Tibial nerve (tissue), 4 donors: ENCODE results near the gene DESI1. TPM values are rescaled to one million over a fixed set of nuclear protein-coding genes. Genes with fewer than 3 reads are reported as not detected.

Experiments
- DNase-seq, 2 donors: peaks; one replicate each; pipeline ENCODE4 v3.0.0-alpha.2; 2019; ENCODE audit warnings: low spot score in 2 of 2
- H3K27ac ChIP-seq, 4 donors: fragments of 200-600 bp; sonication (generic) in 3 of 4; one replicate each; pipeline ENCODE4 v1.5.1; 2017 to 2019; ENCODE audit warnings: mild to moderate bottlenecking in 1 of 4
- H3K27me3 ChIP-seq, 2 donors: fragments of 200-600 bp; sonication (generic) in 1 of 2; one replicate each; pipeline versions ENCODE4 v1.5.1 to v1.6.0; 2017 to 2019
- H3K36me3 ChIP-seq, 3 donors: fragments of 200-600 bp; sonication (generic); one replicate each; pipeline ENCODE4 v1.5.1; 2018 to 2019
- H3K4me1 ChIP-seq, 4 donors: fragments of 200-600 bp; sonication (generic) in 3 of 4; one replicate each; pipeline ENCODE4 v1.5.1; 2017 to 2019
- H3K4me3 ChIP-seq, 4 donors: fragments of 200-600 bp; sonication (generic) in 3 of 4; one replicate each; pipeline ENCODE4 v1.5.1; 2017 to 2019; ENCODE audit warnings: mild to moderate bottlenecking in 1 of 4, moderate library complexity in 1 of 4
- H3K9me3 ChIP-seq, 4 donors: fragments of 200-600 bp; sonication (generic) in 3 of 4; one replicate each; pipeline ENCODE4 v1.5.1; 2017 to 2019
- EP300 ChIP-seq, 2 donors: sonication (generic); formaldehyde crosslinking; IDR thresholded peaks; one replicate each; pipeline ENCODE4 v1.6.1; 2017; ENCODE audit warnings: antibody characterized with exemption in 2 of 2, mild to moderate bottlenecking in 1 of 2
- POLR2A ChIP-seq, 2 donors: fragments of 450-650 bp; IDR thresholded peaks; one replicate each; pipeline ENCODE4 v1.6.1; 2017; ENCODE audit warnings: antibody characterized with exemption in 2 of 2, mild to moderate bottlenecking in 2 of 2, moderate library complexity in 2 of 2
- WGBS, 2 donors: methylation state at CpG; one replicate each; pipeline ENCODE4 v1.1.5; 2018; 5-methylcytosine and 5-hydroxymethylcytosine counted together
- total RNA-seq, 4 donors: library from RNA; depleted of rRNA; stranded (reverse); fragments of >200 nt; gene quantifications; one replicate each; pipeline ENCODE4 v1.1.0, GENCODE V29; 2016
- TF ChIP-seq, protein P1 (sequence below), 5 experiments: fragments of 200-600 bp in 3 of 5; fragments of 450-650 bp in 2 of 5; sonication (generic) in 3 of 5; IDR thresholded peaks; one replicate each; pipeline ENCODE4 v1.5.1; 2016 to 2019; ENCODE audit warnings: antibody characterized with exemption in 5 of 5, mild to moderate bottlenecking in 3 of 5, moderate library complexity in 2 of 5

Gene DESI1
- total RNA-seq, 4 donors from 2014 or later: 16.5 to 24.6 (median 19.2) TPM

DNA sequence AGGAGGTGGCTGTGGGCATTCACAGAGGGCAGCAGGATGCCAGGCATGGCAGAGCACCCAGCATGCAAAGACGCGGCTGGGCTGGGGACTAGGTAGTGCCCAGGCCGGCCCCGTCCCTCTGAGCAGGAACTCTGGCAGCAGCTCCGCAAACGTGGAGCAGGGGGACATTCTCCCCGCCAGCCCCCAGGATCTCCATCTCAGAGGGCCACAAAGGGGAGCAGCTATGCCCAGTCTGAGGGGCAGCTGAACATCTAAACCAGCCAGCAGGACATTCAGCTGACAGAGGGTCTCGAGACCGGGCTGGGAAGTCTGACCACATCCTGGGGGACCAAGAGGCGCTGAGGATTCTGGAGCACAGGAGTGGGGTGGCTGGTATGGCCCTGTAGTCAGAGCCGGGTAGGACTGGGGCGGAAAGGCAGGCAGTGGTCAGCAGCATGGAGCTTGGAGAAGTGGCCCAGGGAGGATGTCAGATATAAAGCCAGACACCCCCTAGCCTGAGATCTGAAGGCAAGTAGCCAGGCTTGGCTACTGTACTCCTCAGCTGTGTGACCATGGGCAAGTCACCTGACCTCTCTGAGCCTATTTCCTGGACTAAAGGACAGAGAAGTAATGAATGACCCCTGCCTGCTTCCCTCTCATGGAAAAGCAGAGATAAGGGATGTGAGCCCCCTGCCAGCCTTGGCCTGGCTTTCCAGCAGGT lies 41.4 kb downstream of the DESI1 start:
- H3K27me3 ChIP-seq: no peaks in the 10 kb centered on the region
- H3K4me3 ChIP-seq: no peak overlapping the region
- H3K9me3 ChIP-seq: no peaks in the 10 kb centered on the region
- TF ChIP-seq, protein P1, sequence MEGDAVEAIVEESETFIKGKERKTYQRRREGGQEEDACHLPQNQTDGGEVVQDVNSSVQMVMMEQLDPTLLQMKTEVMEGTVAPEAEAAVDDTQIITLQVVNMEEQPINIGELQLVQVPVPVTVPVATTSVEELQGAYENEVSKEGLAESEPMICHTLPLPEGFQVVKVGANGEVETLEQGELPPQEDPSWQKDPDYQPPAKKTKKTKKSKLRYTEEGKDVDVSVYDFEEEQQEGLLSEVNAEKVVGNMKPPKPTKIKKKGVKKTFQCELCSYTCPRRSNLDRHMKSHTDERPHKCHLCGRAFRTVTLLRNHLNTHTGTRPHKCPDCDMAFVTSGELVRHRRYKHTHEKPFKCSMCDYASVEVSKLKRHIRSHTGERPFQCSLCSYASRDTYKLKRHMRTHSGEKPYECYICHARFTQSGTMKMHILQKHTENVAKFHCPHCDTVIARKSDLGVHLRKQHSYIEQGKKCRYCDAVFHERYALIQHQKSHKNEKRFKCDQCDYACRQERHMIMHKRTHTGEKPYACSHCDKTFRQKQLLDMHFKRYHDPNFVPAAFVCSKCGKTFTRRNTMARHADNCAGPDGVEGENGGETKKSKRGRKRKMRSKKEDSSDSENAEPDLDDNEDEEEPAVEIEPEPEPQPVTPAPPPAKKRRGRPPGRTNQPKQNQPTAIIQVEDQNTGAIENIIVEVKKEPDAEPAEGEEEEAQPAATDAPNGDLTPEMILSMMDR (IDR thresholded peaks at IDR 0.05): no peak
- TF ChIP-seq EP300 (IDR thresholded peaks at IDR 0.05) (no peak), POLR2A (IDR thresholded peaks at IDR 0.05) (no peak)
- WGBS, 2 donors: 92 to 97% methylated on average over 10 to 12 of the region's 12 CpGs
- peaks cover 0 to 99% (median 13%) of the 10 kb centered on the region in 3 donors for H3K36me3 ChIP-seq
- DNase-seq: no peak
- no peak overlapping the region for H3K27ac ChIP-seq
- H3K4me1 ChIP-seq: peaks cover 0 to 11% (median 0%) of the 10 kb centered on the region in 4 donors

DNA sequence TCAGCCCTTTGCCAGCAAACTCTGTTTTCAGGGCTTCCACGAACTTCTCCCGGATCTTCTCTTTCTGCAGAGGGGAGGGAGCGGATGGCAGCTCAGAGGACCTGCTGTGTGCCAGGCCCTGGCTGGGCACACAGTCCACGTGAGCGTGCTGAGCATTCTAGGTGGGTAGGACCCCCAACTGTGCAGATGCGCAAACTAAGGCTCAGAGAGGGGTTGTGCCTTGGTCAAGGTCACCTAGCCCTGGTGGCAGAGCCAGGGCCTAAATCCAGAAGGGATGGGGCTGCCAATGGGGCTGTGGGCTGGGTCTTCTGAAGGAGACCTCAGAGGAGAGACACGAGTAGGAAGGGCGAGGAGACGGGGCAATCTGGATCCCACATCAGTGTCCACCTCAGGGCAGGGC lies 42.0 kb downstream of the DESI1 start:
- DNase-seq: no peak
- H3K36me3 ChIP-seq: peaks cover 0 to 94% (median 8%) of the 10 kb centered on the region in 3 donors
- no peaks in the 10 kb centered on the region for H3K27me3 ChIP-seq
- no peak overlapping the region for H3K4me3 ChIP-seq
- H3K4me1 ChIP-seq: peaks cover 0 to 11% (median 0%) of the 10 kb centered on the region in 4 donors
- 91 to 96% methylated on average over 9 of the region's 9 CpGs for WGBS, 2 donors
- TF ChIP-seq POLR2A (IDR thresholded peaks at IDR 0.05) (no peak), EP300 (IDR thresholded peaks at IDR 0.05) (no peak)
- TF ChIP-seq, protein P1 (IDR thresholded peaks at IDR 0.05): no peak
- no peaks in the 10 kb centered on the region for H3K9me3 ChIP-seq
- no peak overlapping the region for H3K27ac ChIP-seq

DNA sequence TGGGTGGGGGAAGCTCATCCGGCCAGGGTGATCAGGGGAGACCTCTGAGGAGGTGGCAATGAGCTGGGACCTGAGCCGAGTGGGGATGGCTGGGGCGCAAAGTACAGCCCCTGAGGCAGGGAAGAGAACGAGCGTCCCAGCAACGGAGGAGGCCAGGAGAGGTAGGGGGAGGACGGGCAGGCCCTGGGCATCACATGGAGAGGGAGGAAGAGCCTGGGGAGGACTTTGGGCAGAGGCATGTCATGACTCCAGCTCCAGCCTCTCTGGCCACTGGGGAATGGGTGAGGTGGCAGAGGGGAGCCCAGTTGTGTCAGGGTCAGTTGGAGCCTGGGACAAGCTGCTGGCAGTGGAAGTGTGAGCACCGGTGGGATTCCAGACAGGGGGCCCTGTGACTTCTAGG lies 42.7 kb downstream of the DESI1 start:
- no peak overlapping the region for H3K4me3 ChIP-seq
- H3K27me3 ChIP-seq: no peaks in the 10 kb centered on the region
- H3K9me3 ChIP-seq: no peaks in the 10 kb centered on the region
- DNase-seq: no peak
- WGBS, 2 donors: 88 to 90% methylated on average over 8 of the region's 8 CpGs
- no peak overlapping the region for H3K27ac ChIP-seq
- H3K4me1 ChIP-seq: peaks cover 0 to 11% (median 0%) of the 10 kb centered on the region in 4 donors
- TF ChIP-seq, protein P1 (IDR thresholded peaks at IDR 0.05): no peak
- no peak for TF ChIP-seq POLR2A (IDR thresholded peaks at IDR 0.05)
- no peak for TF ChIP-seq EP300 (IDR thresholded peaks at IDR 0.05)
- H3K36me3 ChIP-seq: peaks cover 0 to 87% (median 1%) of the 10 kb centered on the region in 3 donors

DNA sequence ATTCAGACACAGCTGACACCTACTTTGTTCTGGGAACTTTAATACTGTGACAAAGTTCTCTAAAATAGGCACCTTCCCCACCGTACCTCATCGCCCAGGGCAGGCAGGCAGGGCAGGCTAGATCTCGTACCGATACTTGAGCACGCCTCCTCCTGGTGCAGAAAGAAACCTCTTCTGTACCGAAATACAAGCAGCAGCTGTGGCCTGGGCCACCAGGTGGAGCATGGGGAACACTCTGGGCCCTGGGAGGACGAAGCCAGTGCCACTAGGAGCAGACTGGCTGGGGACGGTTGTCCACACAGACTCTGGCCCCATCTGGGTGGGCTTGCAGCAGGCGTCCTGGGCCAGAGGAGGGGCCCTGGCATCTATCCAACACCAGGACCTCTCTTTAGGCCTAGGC lies 44.0 kb downstream of the DESI1 start:
- Histone ChIP-seq H3K4me1 (peaks cover 0 to 11% (median 0%) of the 10 kb centered on the region in 4 donors), H3K27ac (peak overlapping the region in 1 of 4 donors; percentile 6), H3K36me3 (peaks cover 0 to 75% (median 0%) of the 10 kb centered on the region in 3 donors), H3K4me3 (no peak overlapping the region), H3K9me3 (no peaks in the 10 kb centered on the region), H3K27me3 (no peaks in the 10 kb centered on the region)
- TF ChIP-seq, protein P1 (IDR thresholded peaks at IDR 0.05): peak in 4 of 5 experiments; percentile 25 to 59 (median 30)
- TF ChIP-seq EP300 (IDR thresholded peaks at IDR 0.05) (no peak), POLR2A (IDR thresholded peaks at IDR 0.05) (no peak)
- WGBS, 2 donors: 59 to 66% methylated on average over 6 to 9 of the region's 9 CpGs
- DNase-seq: no peak

DNA sequence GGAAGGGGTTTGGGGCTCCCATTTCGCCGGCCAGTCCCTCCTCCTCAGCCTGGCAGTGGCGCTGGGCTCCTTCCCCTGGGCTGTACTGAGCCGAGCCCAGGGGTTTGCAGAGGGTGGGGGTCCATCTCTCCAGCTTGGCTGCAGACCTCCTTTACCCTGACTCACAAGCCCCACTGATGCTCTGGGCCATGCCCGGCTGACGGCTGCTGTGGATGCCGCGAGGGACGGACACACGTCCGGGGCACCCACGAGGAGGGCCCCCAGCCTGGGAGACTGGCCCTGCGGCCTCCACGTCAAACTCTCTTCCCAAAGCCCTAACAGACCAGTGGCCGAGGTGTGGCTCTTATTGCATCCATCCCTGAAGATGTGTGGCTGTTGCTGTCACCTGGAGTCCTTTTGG lies 45.3 kb downstream of the DESI1 start:
- no peak for DNase-seq
- peaks cover 0 to 62% (median 0%) of the 10 kb centered on the region in 3 donors for H3K36me3 ChIP-seq
- H3K27me3 ChIP-seq: no peaks in the 10 kb centered on the region
- TF ChIP-seq EP300 (IDR thresholded peaks at IDR 0.05) (no peak), POLR2A (IDR thresholded peaks at IDR 0.05) (no peak)
- TF ChIP-seq, protein P1 (IDR thresholded peaks at IDR 0.05): no peak
- H3K4me3 ChIP-seq: no peak overlapping the region
- 85 to 86% methylated on average over 6 to 15 of the region's 15 CpGs for WGBS, 2 donors
- peaks cover 0 to 11% (median 0%) of the 10 kb centered on the region in 4 donors for H3K4me1 ChIP-seq
- H3K27ac ChIP-seq: peak overlapping the region in 1 of 4 donors; percentile 58
- H3K9me3 ChIP-seq: no peaks in the 10 kb centered on the region
